ENCODE measurements around the gene CAMK2G.

- no peak for TF ChIP-seq CTCF (IDR thresholded peaks at IDR 0.05)
- no peak for TF ChIP-seq POLR2A (IDR thresholded peaks at IDR 0.05)
Observed at GRCh38 chr10:73859428-73859783, 14.9 kb downstream of the CAMK2G start.
